HG02588 (cell line): ENCODE measurements around the gene HIPK3.
"Not testable (repeated sequence)": the region's sequence is repeated elsewhere in the genome, so short reads cannot be mapped to it uniquely, and the experiment has no call there.

ENCODE experiments used
- ATAC-seq: cut with Tn5 transposase; IDR thresholded peaks from one replicate; pipeline ENCODE4 v1.9.1; 2021; ENCODE audit warnings: mild to moderate bottlenecking, moderate library complexity; ENCODE audit not compliant: unreplicated experiment

Gene HIPK3

DNA sequence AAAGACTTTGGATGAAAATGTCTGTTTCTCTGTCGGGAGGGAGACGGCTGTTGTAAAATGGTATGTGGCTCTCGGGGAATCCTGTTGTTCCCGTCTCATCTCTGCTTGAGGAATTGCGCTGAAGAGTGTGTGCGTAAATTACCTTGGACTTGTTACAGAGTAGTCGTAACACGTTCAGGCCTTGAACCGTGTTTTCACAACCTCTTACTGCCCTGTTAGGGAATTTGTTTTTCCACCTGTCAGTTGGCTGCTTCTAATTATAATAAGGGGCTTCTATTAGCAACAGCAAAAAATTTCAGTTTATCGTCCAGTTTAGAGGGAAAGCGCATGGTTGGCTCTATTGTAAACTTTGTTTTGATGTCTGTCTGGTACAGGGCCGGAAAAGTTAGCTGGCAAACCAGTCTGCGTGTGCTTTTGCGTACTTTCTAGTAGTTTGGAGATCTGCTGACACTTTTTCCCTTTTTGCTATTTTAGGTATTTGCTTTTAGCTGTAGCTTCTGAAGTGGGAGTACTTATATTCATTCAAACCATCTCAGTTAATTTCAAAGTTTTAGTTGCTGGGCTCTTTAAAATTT is 1.5 kb downstream of the HIPK3 start:
- ATAC-seq = no peak

DNA sequence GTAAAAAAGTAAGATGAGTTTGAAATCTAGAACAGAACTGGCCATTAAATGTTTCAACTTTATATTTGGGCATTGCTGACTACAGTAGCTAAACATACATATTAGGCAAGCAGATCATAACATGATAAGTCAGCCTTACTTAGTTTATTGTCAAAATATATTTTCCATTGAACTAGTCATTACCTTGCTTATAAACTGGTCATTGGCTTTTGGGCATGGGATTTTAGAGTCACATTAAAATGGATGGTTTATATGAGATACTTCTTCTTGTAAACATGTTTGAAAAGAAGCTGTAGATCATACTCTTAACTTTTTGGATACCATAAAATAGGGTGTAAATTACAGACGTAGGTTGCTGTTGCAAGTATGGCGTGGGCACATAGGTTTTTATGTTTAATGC is 2.7 kb downstream of the HIPK3 start:
- no peak for ATAC-seq

DNA sequence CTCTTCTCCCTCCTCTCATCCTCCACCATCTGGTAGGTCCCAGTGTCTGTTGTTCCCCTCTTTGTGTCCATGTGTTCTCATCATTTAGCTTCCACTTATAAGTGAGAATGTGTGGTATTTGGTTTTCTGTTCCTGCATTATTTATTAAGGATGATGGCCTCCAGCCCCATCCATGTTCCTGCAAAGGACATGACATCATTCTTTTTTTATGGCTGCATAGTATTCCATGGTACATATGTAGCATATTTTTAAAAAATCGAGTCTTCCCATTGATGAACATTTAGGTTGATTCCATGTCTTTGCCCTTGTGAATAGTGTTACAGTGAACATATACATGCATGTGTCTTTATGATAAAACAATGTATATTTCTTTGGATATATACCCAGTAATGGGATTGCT is 4.2 kb downstream of the HIPK3 start:
- not testable (repeated sequence) for ATAC-seq

DNA sequence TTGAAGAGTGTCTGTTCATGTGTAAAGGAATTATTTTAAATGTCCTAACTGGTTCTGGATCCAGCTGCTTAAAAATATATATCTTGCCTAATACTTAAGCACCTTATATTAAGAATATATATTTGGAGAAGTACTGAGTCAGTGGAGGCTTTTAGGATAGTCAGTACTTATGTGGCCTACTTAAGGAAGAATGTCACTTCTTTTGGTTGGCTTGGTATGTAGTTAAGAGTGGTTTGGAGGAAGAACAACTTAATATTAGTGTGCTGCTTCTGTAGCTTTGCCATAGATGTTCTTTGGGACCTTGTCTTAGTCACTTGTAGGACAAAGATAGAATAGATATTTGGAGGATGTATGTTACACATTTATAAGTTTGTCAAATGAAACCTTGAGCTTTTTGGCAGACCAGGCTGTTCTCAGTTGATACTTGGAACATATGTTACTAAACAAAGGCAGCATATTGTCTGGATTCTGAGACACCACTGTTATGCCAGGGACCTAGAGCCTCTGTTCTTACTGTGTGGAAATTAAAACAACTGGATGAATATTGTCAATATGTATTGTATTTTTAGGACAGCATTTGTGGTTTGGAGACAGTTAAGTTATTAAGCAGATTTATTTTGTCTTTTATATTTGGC is 4.9 kb downstream of the HIPK3 start:
- no peak for ATAC-seq

DNA sequence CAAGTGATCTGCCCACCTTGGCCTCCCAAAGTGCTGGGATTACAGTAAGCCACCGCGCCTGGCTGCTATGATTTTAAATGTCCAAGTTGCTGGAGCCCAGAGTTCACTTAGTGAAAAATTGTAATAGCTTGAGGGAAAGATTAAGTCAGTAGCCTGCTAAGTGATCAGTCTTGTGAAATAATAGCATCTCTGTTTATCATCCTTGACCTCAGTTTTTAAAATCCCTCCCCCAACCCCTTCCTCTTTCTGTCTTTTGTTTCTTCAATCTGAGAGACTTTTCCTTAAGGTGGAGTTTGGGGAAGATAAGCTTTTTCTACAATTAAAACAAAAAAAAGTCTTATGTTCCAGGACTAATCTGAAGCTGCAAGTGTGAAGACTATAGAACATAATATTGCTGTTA is 6.4 kb downstream of the HIPK3 start:
- ATAC-seq = no peak

DNA sequence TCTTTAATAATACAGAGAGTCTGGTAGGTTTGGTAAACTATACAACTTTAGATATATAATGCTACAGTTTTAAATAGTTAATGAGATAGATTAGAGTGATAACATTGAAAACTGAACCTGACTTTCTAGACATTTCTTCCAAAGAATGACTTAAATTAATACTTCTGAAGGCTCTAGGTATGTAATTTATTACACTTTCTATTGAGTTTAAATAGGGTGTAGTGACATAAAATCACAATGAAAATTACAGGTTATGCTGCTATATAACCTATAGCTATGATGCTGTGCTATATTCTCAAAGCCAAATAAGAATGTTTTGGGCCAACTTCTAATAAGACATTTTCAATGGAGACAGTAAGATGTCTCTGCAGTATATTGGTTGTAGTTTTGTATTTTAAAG is 7.7 kb downstream of the HIPK3 start:
- ATAC-seq = no peak

DNA sequence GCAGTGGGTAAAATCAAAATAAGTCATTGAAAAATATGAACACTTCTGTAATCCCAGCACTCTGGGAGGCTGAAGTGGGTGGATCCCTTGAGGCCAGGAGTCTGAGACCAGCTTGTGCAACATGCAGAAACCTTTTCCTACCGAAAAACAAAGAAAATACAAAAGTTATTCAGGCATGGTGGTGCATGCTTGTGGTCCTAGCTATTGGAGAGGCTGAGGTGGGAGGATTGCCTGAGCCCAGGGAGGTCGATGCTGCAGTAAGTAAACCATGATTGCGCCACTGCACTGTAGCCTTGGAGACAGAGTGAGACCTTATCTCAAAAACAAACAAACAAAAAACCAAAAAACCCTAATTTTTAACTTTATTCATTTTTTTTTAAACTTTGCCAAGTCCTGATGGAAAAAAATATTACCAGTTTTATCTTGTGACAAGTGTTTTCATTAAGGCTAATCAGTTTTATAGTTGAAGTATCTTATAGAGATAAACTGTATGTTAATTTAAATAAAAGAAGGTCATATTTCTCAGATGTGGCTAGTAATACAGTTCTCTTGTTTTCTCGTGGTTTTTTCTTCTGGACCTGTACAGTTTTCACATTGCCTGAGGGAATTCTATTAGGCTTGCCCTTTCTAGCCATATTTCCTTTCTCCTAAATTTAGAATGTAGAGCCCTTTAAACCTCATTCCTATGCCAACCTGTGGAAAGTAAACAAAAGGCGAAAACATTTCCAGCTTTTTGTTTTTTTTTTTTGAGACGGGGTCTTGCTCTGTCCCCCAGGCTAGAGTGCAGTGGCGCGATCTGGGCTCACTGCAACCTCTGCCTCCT is 9.4 kb downstream of the HIPK3 start:
- ATAC-seq = no peak

DNA sequence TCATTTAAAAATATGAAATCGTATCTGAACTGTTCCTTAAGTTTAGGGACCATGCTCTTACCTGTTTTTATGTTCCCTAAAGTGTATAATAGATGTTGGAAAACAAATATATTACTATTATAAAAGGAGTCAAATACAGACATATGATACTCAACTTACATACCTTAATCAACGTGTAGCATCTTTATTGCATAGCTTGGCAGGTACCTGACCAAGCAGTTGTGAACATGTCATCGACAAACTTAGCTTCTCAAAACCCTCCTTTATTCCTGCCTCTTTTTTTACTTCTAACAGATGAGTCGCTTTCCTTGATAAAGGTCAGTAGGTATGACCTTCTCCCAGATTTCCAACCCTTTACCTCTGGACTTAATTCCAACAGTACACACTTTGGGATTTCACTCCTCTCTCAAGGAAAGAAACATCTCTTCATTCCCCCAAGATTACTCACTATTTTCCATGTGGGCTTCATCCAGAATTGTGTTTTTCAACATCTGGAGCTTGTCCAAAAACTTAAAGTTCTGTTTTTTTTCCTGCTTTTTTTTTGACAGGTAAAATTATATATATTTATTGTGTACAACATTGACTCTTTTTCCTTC is 11.9 kb downstream of the HIPK3 start:
- ATAC-seq = no peak

DNA sequence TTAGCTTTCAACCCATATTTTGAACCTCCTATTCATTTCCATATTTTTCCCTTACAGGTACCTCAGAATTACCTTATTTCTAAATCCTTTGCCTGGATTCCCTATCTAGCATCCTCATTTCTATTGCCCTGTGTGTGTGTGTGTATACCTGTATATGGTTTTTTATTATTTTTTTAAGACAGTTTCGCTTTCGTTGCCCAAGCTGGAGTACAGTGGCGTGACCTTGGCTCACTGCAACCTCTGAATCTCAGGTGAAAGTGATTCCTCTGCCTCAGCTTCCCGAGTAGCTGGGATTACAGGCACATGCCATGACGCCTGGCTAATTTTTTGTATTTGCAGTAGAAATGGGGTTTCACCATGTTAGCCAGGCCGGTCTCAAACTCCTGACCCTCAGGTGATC is 12.6 kb downstream of the HIPK3 start:
- ATAC-seq = no peak

DNA sequence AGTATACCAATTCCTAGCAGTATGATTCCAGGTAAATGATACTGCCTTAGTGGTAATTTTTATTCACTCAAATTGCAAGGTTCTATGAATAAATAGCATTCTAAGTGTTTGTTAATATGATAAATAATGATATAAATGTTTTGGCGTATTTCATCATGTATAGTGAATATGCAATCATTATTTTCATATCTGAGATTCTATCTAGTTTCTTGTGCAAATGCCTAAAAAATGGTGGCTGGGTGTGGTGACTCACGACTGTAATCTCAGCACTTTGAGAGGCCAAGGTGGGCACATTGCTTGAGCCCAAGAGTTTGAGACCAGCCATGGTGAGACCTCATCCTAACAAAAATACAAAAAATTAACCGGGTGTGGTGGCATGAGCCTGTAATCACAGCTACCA is 13.9 kb downstream of the HIPK3 start:
- no peak for ATAC-seq

DNA sequence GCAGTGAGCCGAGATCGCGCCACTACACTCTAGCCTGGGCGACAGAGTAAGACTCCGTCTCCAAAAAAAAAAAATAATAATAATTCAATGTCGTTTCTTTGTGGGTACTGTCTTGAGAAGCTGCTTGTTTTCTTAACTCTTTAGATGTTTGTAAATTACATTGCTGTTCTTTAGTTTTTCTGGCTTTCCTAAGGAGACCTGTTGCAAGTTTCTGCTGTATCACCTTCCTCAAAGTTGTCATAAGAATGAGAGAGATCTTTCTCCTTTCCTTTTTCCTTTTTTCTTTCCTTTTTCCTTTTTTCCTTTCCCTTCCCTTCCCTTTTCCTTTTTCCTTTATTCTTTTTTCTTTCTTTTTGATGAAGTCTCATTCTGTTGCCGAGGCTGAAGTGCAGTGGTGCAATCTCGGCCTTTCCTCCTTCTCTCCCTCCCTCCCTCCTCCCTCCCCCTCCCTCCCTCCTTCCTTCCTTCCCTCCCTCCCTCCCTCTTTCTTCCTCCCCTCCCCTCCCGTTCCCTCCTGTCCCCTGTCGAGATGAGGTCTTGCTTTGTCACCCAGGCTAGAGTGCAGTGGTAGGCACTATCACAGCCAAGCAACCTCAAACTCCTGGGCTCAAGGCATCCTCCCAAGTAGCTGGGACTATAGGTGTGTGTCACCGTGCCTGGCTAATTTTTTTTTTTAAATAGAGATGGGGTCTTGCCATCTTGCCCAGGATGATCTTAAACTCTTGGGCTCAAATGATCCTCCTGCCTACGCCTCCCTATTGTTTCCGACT is 15.3 kb downstream of the HIPK3 start:
- no peak for ATAC-seq

DNA sequence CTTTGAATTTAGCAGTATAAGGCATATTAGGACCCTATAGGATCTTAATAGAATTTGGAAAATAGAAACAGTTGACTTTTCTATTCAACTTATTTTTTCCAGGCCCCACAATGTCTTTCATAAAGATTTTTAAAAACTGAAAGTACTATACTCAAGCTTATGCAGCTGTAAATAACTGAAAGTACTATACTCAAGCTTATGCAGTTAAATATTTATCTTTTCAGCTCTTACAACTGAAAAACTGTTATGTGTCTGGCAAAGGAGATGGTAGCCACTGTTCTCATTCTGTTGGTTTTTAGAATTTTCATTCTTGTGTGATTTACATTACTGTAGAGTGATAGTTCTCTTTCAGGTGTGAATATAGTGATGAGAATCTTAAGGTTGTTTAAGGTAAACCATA is 16.5 kb downstream of the HIPK3 start:
- no peak for ATAC-seq

DNA sequence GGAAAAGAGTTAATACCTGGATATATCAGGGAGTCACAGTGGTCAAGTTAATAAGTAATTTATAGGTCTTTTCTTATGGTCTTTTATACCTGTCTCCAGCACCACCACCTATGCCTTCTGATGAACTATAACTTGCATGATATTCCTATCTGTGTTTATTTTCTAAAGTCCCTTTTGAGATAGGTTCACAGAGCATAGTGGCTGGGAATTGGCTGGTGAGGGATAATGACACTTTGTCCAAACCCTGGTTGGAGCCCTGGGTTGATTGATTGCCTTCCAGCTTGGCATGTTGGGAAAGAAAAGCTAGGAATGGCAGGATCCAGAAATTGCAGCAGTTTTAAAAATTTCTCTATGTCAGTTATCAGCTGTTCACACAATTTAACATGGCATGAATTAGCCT is 23.2 kb downstream of the HIPK3 start:
- no peak for ATAC-seq

DNA sequence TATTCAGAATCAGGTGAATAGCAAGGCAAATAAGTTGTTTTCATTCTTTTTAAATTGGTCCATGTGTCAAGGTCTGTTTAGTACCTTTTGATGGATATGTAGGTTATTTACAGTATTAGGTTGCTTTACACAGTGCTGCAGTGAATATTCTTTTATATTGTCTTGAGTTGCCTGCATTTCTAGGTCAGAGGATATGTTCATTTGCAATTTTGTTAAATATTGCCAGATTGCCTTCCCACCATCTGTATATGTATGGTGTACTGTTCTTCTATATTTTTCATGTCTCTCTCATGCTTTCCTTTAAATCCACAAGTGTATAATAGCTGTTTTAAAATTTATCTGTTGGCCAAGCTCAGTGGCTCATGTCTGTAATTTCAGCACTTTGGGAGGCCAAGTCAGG is 24.6 kb downstream of the HIPK3 start:
- no peak for ATAC-seq

DNA sequence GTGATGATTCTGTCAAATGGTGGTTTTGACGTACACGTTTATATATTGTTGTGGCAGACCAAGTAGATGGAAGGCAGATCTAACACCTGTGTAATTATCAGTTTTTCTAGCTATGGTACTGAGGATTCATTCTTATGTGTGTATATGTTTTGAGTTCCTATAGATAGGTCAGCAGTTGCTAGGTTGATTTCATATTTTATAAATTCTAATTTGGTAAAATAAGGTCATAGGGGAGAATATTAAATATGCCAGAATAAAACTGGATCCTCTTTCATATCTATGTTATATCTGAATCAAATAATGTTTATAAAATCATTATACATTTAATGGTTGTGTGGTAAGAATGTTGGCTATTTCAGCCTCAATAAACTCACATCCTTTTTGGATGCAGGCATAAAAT is 27.6 kb downstream of the HIPK3 start:
- ATAC-seq = no peak

DNA sequence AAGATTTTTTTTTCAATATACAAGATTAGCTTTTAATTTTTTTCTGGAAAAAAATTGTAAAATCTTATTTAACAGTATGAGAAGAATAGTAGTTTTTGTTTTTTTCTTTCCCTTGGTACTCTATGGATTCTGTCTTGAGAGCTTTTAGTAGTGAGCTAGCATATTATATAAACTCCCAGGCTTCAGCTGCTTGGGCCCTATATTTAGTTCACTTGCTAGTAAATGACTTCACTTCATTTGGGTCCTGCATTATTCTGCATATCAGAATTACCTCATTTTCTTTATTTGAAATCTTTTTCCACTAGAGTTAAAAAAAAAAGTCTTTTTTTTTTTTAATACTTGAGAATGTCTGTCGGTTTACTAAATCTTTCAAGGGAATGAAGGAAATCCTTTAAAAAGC is 33.1 kb downstream of the HIPK3 start:
- no peak for ATAC-seq

DNA sequence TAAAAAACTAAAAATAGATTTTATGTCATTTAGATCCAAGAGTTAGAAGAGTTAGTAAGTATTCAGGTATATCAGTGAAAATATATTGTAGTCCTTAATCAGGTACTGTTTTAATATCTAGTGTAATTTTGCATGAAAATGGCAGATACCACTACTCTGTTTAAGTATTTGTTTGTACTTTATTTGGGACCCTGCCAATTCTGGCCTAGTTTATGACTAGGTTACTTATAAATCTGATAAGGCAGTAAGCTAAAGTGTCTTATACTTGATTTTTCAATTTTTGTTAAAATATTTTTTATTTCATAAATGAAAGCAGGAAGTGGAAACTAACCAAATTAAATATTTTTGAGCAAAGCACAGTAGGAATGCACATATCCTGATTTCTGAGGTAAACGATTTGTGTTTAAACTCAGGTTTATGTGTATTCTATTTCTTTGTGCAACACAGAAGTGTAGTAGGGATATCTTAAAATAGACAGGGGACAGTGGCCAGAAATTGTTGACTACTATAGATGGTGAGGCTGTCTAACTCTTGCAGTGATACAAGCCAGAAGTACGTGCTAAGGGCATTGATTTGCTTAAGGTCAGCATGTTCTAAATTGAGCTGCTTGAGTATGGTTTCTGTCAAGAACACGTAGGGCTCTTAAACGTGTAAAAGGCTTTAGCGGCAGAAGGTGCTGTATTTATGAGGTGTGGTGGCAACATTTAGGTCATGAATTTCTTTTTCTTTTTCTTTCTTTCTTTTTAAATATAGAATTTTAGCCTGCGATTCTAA is 34.0 kb downstream of the HIPK3 start:
- ATAC-seq = peak; percentile 84

DNA sequence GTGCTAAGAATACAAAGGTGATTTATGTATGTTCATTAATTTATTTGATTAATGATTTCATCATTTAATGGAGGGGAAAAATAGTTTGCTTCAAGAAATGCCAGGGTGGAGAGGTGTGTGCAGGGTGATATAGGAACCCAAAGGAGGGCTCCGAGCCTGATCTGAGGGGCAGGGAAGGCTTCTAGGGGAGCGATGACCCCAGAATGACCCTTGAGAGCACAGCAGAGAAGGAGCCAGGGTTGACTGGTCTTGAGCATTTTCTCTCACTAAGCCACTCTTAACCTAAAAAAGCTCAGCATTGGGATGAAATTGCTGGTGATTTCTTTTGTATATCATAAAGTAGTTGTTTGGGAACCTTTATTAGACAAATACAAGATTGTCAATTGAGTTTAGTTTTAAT is 35.1 kb downstream of the HIPK3 start:
- ATAC-seq = no peak

DNA sequence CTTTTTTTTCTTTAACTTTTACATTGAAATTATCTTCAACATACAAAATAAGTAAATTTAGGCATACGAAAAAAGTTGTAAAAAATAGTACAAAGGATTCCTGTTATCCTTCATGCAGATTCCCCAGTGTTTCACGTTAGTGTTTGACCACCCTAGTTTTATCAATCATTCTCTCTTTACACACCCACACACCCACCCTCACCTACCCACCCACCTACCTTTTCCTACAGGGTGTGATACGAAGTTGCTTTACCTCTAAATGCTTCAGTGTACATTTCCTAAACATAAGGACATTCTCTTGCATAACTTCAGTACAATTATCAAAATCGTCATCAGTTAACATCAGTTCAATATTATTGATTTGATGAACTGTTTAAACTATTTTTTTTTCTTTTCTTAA is 37.0 kb downstream of the HIPK3 start:
- no peak for ATAC-seq

DNA sequence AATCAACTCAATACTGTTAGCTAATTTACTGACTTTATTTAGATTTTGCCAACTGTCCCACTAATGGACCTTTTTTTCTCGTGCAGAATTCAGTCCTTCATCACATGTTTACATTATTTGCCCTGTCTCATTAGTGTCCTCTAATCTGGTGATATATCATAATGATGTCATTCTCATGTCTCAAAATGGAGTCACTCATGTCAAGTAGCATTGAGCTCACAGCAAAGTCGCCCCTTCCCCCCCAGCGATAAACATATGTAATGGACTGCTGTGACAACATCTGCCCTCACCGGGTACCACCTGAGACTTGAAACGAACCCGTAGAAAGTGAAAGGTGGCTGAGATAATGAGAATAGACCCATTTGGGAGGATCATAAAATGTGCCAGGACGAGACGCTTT is 37.6 kb downstream of the HIPK3 start:
- ATAC-seq = no peak

DNA sequence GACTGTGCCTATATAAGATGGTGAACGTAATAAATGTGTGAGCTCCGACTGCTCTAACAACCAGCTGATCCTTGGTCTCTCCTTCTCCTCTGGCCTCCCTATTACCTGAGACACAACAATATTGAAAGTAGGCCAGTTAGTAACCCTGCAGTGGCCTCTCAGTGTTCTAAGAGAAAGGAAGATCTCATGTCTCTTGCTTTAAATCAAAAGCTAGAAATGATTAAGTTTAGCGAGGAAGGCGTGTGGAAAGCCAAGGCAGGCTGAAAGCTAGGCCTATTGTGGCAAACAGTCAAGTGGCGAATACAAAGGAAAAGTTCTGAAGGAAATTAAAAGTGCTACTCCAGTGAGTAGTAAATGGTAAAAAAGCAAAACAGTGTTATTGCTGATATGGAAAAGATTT is 39.5 kb downstream of the HIPK3 start:
- ATAC-seq = no peak
